ENCODE results near the gene FNDC3B.
"Not testable (repeated sequence)": the region's sequence is repeated elsewhere in the genome, so short reads cannot be mapped to it uniquely, and the experiment has no call there.

FNDC3B gene

GRCh38 chr3:172246107-172246844, 206.9 kb downstream of the FNDC3B start:
- peaks cover 7% of the 10 kb centered on the region for H3K36me3 Mint-ChIP-seq (ENCODE audit: insufficient read depth)
- ATAC-seq (replicated peaks) (no peak), DNase-seq (no peak)
- no peaks in the 10 kb centered on the region for H3K27me3 Mint-ChIP-seq
- peaks cover 0 to 4% of the 10 kb centered on the region in 2 donors for H3K4me1 Mint-ChIP-seq (ENCODE audit: low read depth in 2 of 2)
- no peak overlapping the region for H3K27ac Mint-ChIP-seq
- no peak overlapping the region for H3K4me3 Mint-ChIP-seq
- H3K9me3 Mint-ChIP-seq, result peaks cover 3 to 9% of the 10 kb centered on the region in 2 donors

GRCh38 chr3:172247525-172248274, 208.3 kb downstream of the FNDC3B start:
- no peak for ATAC-seq (replicated peaks)
- H3K27me3 Mint-ChIP-seq, result no peaks in the 10 kb centered on the region
- H3K36me3 Mint-ChIP-seq (ENCODE audit: insufficient read depth), result no peaks in the 10 kb centered on the region
- H3K9me3 Mint-ChIP-seq, result peaks cover 0 to 7% of the 10 kb centered on the region in 2 donors
- H3K27ac Mint-ChIP-seq, result no peak overlapping the region
- H3K4me1 Mint-ChIP-seq (ENCODE audit: low read depth in 2 of 2), result peaks cover 0 to 4% of the 10 kb centered on the region in 2 donors
- DNase-seq, result no peak
- H3K4me3 Mint-ChIP-seq, result no peak overlapping the region

- DNase-seq (no peak), ATAC-seq (replicated peaks) (no peak)
- no peak overlapping the region for H3K4me3 Mint-ChIP-seq
- no peaks in the 10 kb centered on the region for H3K27me3 Mint-ChIP-seq
- H3K36me3 Mint-ChIP-seq (ENCODE audit: insufficient read depth), result no peaks in the 10 kb centered on the region
- peaks cover 0 to 2% of the 10 kb centered on the region in 2 donors for H3K4me1 Mint-ChIP-seq (ENCODE audit: low read depth in 2 of 2)
- H3K27ac Mint-ChIP-seq, result no peak overlapping the region
- H3K9me3 Mint-ChIP-seq, result no peaks in the 10 kb centered on the region
Observed at GRCh38 chr3:172249039-172249438, 209.7 kb downstream of the FNDC3B start.

GRCh38 chr3:172251211-172251610, 211.8 kb downstream of the FNDC3B start:
- Mint-ChIP-seq H3K9me3 (no peaks in the 10 kb centered on the region), H3K36me3 (ENCODE audit: insufficient read depth) (no peaks in the 10 kb centered on the region), H3K27ac (no peak overlapping the region), H3K4me1 (ENCODE audit: low read depth in 2 of 2) (peaks cover 4 to 7% of the 10 kb centered on the region in 2 donors), H3K4me3 (no peak overlapping the region), H3K27me3 (no peaks in the 10 kb centered on the region)
- ATAC-seq (replicated peaks), result no peak
- DNase-seq, result no peak

- H3K36me3 Mint-ChIP-seq (ENCODE audit: insufficient read depth), result no peaks in the 10 kb centered on the region
Observed at GRCh38 chr3:172253200-172253599, 213.8 kb downstream of the FNDC3B start.

GRCh38 chr3:172254542-172254941, 215.2 kb downstream of the FNDC3B start:
- peaks cover 2 to 7% of the 10 kb centered on the region in 2 donors for H3K4me1 Mint-ChIP-seq (ENCODE audit: low read depth in 2 of 2)
- H3K36me3 Mint-ChIP-seq (ENCODE audit: insufficient read depth), result no peaks in the 10 kb centered on the region
- DNase-seq (no peak), ATAC-seq (replicated peaks) (no peak)
- H3K4me3 Mint-ChIP-seq, result no peak overlapping the region
- H3K9me3 Mint-ChIP-seq, result no peaks in the 10 kb centered on the region
- H3K27me3 Mint-ChIP-seq, result no peaks in the 10 kb centered on the region
- H3K27ac Mint-ChIP-seq, result no peak overlapping the region

More at GRCh38 chr3:172253200-172253599, 213.8 kb downstream of the FNDC3B start:
- ATAC-seq (replicated peaks), result no peak
- no peaks in the 10 kb centered on the region for H3K27me3 Mint-ChIP-seq
- H3K4me1 Mint-ChIP-seq (ENCODE audit: low read depth in 2 of 2), result peaks cover 2 to 7% of the 10 kb centered on the region in 2 donors
- H3K9me3 Mint-ChIP-seq, result no peaks in the 10 kb centered on the region
- no peak overlapping the region for H3K4me3 Mint-ChIP-seq
- DNase-seq, result no peak
- H3K27ac Mint-ChIP-seq, result no peak overlapping the region

- not testable (repeated sequence) for H3K27me3 Mint-ChIP-seq; H3K36me3 Mint-ChIP-seq (ENCODE audit: insufficient read depth); H3K4me3 Mint-ChIP-seq; DNase-seq; H3K4me1 Mint-ChIP-seq (ENCODE audit: low read depth in 2 of 2); ATAC-seq (replicated peaks); H3K27ac Mint-ChIP-seq; H3K9me3 Mint-ChIP-seq
Observed at GRCh38 chr3:172255321-172255720, 215.9 kb downstream of the FNDC3B start.

GRCh38 chr3:172256101-172256734, 216.8 kb downstream of the FNDC3B start:
- H3K4me1 Mint-ChIP-seq (ENCODE audit: low read depth in 2 of 2), result peaks cover 2 to 7% of the 10 kb centered on the region in 2 donors
- ATAC-seq (replicated peaks) (no peak), DNase-seq (no peak)
- no peak overlapping the region for H3K4me3 Mint-ChIP-seq
- H3K36me3 Mint-ChIP-seq (ENCODE audit: insufficient read depth), result no peaks in the 10 kb centered on the region
- no peaks in the 10 kb centered on the region for H3K9me3 Mint-ChIP-seq
- H3K27me3 Mint-ChIP-seq, result no peaks in the 10 kb centered on the region
- H3K27ac Mint-ChIP-seq, result peak overlapping the region in 1 of 2 donors; percentile 35

GRCh38 chr3:172257648-172258400, 218.4 kb downstream of the FNDC3B start:
- Mint-ChIP-seq H3K4me1 (ENCODE audit: low read depth in 2 of 2) (peaks cover 2 to 7% of the 10 kb centered on the region in 2 donors), H3K36me3 (ENCODE audit: insufficient read depth) (no peaks in the 10 kb centered on the region), H3K9me3 (no peaks in the 10 kb centered on the region), H3K27me3 (no peaks in the 10 kb centered on the region), H3K27ac (peak overlapping the region; percentile 23 to 52), H3K4me3 (no peak overlapping the region)
- ATAC-seq (replicated peaks) (no peak), DNase-seq (no peak)

- no peaks in the 10 kb centered on the region for H3K36me3 Mint-ChIP-seq (ENCODE audit: insufficient read depth)
- H3K27ac Mint-ChIP-seq, result peak overlapping the region in 1 of 2 donors; percentile 23
- no peaks in the 10 kb centered on the region for H3K9me3 Mint-ChIP-seq
- no peak overlapping the region for H3K4me3 Mint-ChIP-seq
- DNase-seq (no peak), ATAC-seq (replicated peaks) (no peak)
- H3K27me3 Mint-ChIP-seq, result no peaks in the 10 kb centered on the region
- H3K4me1 Mint-ChIP-seq (ENCODE audit: low read depth in 2 of 2), result peaks cover 2 to 7% of the 10 kb centered on the region in 2 donors
Observed at GRCh38 chr3:172258624-172259023, 219.2 kb downstream of the FNDC3B start.

GRCh38 chr3:172259111-172259541, 219.7 kb downstream of the FNDC3B start:
- Mint-ChIP-seq H3K36me3 (ENCODE audit: insufficient read depth) (no peaks in the 10 kb centered on the region), H3K4me3 (no peak overlapping the region), H3K27me3 (no peaks in the 10 kb centered on the region), H3K27ac (no peak overlapping the region), H3K4me1 (ENCODE audit: low read depth in 2 of 2) (peaks cover 2 to 7% of the 10 kb centered on the region in 2 donors), H3K9me3 (no peaks in the 10 kb centered on the region)
- no peak for DNase-seq
- no peak for ATAC-seq (replicated peaks)

GRCh38 chr3:172259726-172260248, 220.4 kb downstream of the FNDC3B start:
- no peak overlapping the region for H3K4me3 Mint-ChIP-seq
- no peaks in the 10 kb centered on the region for H3K36me3 Mint-ChIP-seq (ENCODE audit: insufficient read depth)
- H3K4me1 Mint-ChIP-seq (ENCODE audit: low read depth in 2 of 2), result peaks cover 2 to 7% of the 10 kb centered on the region in 2 donors
- H3K27me3 Mint-ChIP-seq, result no peaks in the 10 kb centered on the region
- no peaks in the 10 kb centered on the region for H3K9me3 Mint-ChIP-seq
- ATAC-seq (replicated peaks) (no peak), DNase-seq (no peak)
- no peak overlapping the region for H3K27ac Mint-ChIP-seq

- Mint-ChIP-seq H3K4me3 (no peak overlapping the region), H3K27me3 (no peaks in the 10 kb centered on the region), H3K36me3 (ENCODE audit: insufficient read depth) (no peaks in the 10 kb centered on the region), H3K9me3 (no peaks in the 10 kb centered on the region), H3K4me1 (ENCODE audit: low read depth in 2 of 2) (peaks cover 2 to 4% of the 10 kb centered on the region in 2 donors), H3K27ac (no peak overlapping the region)
- DNase-seq (no peak), ATAC-seq (replicated peaks) (no peak)
Observed at GRCh38 chr3:172260381-172260780, 221.0 kb downstream of the FNDC3B start.
